DND-41 (cell line): ENCODE data around the gene NDUFA6.

Experiments
- EZH2 ChIP-seq: IDR thresholded peaks from 3 replicates; pipeline ENCODE4 v1.6.1; 2012; ENCODE audit warnings: borderline replicate concordance, low read depth, mild to moderate bottlenecking, moderate library complexity, low read length, inconsistent platforms; ENCODE audit not compliant: severe bottlenecking
- TF ChIP-seq, protein P1 (sequence below): IDR thresholded peaks from 2 replicates; pipeline ENCODE4 v1.5.1; 2012; ENCODE audit warnings: borderline replicate concordance, low read length, moderate library complexity, mild to moderate bottlenecking; ENCODE audit not compliant: poor library complexity, severe bottlenecking; ENCODE audit errors: extremely low read depth

- no peak for TF ChIP-seq EZH2
- TF ChIP-seq, protein P1, sequence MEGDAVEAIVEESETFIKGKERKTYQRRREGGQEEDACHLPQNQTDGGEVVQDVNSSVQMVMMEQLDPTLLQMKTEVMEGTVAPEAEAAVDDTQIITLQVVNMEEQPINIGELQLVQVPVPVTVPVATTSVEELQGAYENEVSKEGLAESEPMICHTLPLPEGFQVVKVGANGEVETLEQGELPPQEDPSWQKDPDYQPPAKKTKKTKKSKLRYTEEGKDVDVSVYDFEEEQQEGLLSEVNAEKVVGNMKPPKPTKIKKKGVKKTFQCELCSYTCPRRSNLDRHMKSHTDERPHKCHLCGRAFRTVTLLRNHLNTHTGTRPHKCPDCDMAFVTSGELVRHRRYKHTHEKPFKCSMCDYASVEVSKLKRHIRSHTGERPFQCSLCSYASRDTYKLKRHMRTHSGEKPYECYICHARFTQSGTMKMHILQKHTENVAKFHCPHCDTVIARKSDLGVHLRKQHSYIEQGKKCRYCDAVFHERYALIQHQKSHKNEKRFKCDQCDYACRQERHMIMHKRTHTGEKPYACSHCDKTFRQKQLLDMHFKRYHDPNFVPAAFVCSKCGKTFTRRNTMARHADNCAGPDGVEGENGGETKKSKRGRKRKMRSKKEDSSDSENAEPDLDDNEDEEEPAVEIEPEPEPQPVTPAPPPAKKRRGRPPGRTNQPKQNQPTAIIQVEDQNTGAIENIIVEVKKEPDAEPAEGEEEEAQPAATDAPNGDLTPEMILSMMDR: no peak
Measured at GRCh38 chr22:42079319-42080251, 11.0 kb downstream of the NDUFA6 start, which contains the start of gene SMDT1.
